Mesenchymal stem cell (in vitro differentiated cells and primary cell): Measurements from ENCODE around the gene KRIT1.

Experiments
- DNase-seq: peaks from one replicate; pipeline ENCODE4 v3.0.0-alpha.2; 2013
- H2AFZ ChIP-seq: one replicate; pipeline ENCODE4 v1.6.1; 2013; ENCODE audit warnings: low read depth, mild to moderate bottlenecking, control low read depth, inconsistent platforms, low read length, moderate library complexity
- H2AK5ac ChIP-seq: 2 replicates; pipeline ENCODE4 v1.6.1; 2013; ENCODE audit warnings: low read length, moderate library complexity, mild to moderate bottlenecking, inconsistent platforms; ENCODE audit not compliant: severe bottlenecking
- H2BK120ac ChIP-seq: one replicate; pipeline ENCODE4 v1.6.1; 2013; ENCODE audit warnings: low read depth, mild to moderate bottlenecking, inconsistent platforms, low read length, moderate library complexity
- H2BK12ac ChIP-seq, 2 experiments: one replicate each; pipeline ENCODE4 v1.6.1; 2013; ENCODE audit warnings: inconsistent platforms in 2 of 2, low read length in 2 of 2, mild to moderate bottlenecking in 2 of 2, moderate library complexity in 2 of 2, control low read depth in 1 of 2
- H2BK15ac ChIP-seq: one replicate; pipeline ENCODE4 v1.6.1; 2013; ENCODE audit warnings: mild to moderate bottlenecking, low read depth, inconsistent platforms; ENCODE audit not compliant: poor library complexity, severe bottlenecking
- H2BK5ac ChIP-seq: 2 replicates; pipeline ENCODE4 v1.6.1; 2013; ENCODE audit warnings: low read depth, mild to moderate bottlenecking, low read length, control low read depth, inconsistent platforms; ENCODE audit not compliant: poor library complexity, severe bottlenecking
- H3K14ac ChIP-seq, 2 experiments: one replicate each; pipeline ENCODE4 v1.6.1; 2013; ENCODE audit warnings: inconsistent platforms in 2 of 2, low read length in 2 of 2, control low read depth in 1 of 2, mild to moderate bottlenecking in 1 of 2, moderate library complexity in 1 of 2
- H3K18ac ChIP-seq, 2 experiments: one replicate each; pipeline ENCODE4 v1.6.1; 2013; ENCODE audit warnings: inconsistent platforms in 2 of 2, low read length in 2 of 2, control low read depth in 1 of 2, low read depth in 1 of 2, mild to moderate bottlenecking in 1 of 2
- H3K23ac ChIP-seq, 2 experiments: one replicate each; pipeline ENCODE4 v1.6.1; 2013; ENCODE audit warnings: inconsistent platforms in 2 of 2, low read length in 2 of 2, mild to moderate bottlenecking in 2 of 2, moderate library complexity in 2 of 2, control low read depth in 1 of 2
- H3K27ac ChIP-seq: 2 replicates; pipeline ENCODE4 v1.5.1; 2013; ENCODE audit warnings: mild to moderate bottlenecking, moderate library complexity, low read length, control low read depth, inconsistent platforms; ENCODE audit not compliant: poor library complexity, severe bottlenecking
- H3K27me3 ChIP-seq, 2 experiments: 2 replicates each; pipeline versions ENCODE4 v1.6.1 to v1.7.0; 2013; ENCODE audit warnings: low read length in 2 of 2, mild to moderate bottlenecking in 2 of 2, moderate library complexity in 2 of 2, control low read depth in 1 of 2, inconsistent platforms in 1 of 2; ENCODE audit not compliant: control insufficient read depth in 1 of 2, insufficient read depth in 1 of 2
- H3K36me3 ChIP-seq, 2 experiments: 2 replicates each; pipeline versions ENCODE4 v1.6.1 to v1.7.0; 2013; ENCODE audit warnings: low read length in 2 of 2, control low read depth in 1 of 2, inconsistent platforms in 1 of 2, low read depth in 1 of 2, mild to moderate bottlenecking in 1 of 2; ENCODE audit not compliant: insufficient read depth in 2 of 2, control insufficient read depth in 1 of 2
- H3K4ac ChIP-seq, 2 experiments: one replicate each; pipeline ENCODE4 v1.6.1; 2013; ENCODE audit warnings: inconsistent platforms in 2 of 2, low read length in 2 of 2, mild to moderate bottlenecking in 2 of 2, moderate library complexity in 2 of 2, control low read depth in 1 of 2, low read depth in 1 of 2
- H3K4me1 ChIP-seq: 2 replicates; pipeline ENCODE4 v1.6.1; 2013; ENCODE audit warnings: low read depth, low read length, control low read depth; ENCODE audit not compliant: control insufficient read depth, insufficient read depth
- H3K4me2 ChIP-seq: 2 replicates; pipeline ENCODE4 v1.6.1; 2013; ENCODE audit warnings: low read length, mild to moderate bottlenecking, inconsistent platforms; ENCODE audit not compliant: poor library complexity, severe bottlenecking
- H3K4me3 ChIP-seq, 2 experiments: 2 replicates each; pipeline versions ENCODE4 v1.5.1 to v1.7.0; 2013; ENCODE audit warnings: low read length in 2 of 2, mild to moderate bottlenecking in 2 of 2, control low read depth in 1 of 2, low read depth in 1 of 2; ENCODE audit not compliant: insufficient read depth in 1 of 2
- H3K79me1 ChIP-seq: replicated peaks from 2 replicates; pipeline ENCODE4 v1.6.1; 2013; ENCODE audit warnings: mild to moderate bottlenecking, control low read depth, low read length, inconsistent platforms; ENCODE audit not compliant: poor library complexity, severe bottlenecking
- H3K9ac ChIP-seq: 2 replicates; pipeline ENCODE4 v1.7.0; 2013; ENCODE audit warnings: mild to moderate bottlenecking, low read length, moderate library complexity
- H3K9me3 ChIP-seq: 2 replicates; pipeline ENCODE4 v1.7.0; 2013; ENCODE audit warnings: mild to moderate bottlenecking, low read length; ENCODE audit not compliant: control insufficient read depth
- H4K8ac ChIP-seq: one replicate; pipeline ENCODE4 v1.6.1; 2013; ENCODE audit warnings: inconsistent platforms, mild to moderate bottlenecking, low read length, moderate library complexity
- H4K91ac ChIP-seq: one replicate; pipeline ENCODE4 v1.6.1; 2013; ENCODE audit warnings: mild to moderate bottlenecking, low read length, inconsistent platforms
- WGBS: methylation state at CpG from one replicate; pipeline ENCODE4 v1.1.7; 2013; ENCODE audit warnings: mixed read lengths; 5-methylcytosine and 5-hydroxymethylcytosine counted together

KRIT1 gene

DNA sequence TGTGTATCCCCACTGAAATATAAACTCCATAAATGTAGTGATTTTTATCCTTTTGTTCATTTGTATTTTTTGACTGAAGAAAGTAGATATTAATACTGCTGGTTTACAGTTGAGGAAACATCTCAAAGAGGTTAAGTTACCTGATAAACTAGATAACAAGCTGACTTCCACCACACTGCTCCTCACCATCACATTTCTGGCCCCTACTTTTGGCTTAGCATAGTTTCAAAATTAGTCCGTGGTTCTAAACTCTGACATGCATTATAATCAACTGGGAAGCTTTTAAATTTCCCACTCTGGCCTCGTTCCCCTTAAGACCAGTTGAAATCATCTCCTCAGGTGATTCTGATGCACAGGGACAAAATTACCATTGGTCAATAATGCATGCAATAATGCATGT is 43.6 kb upstream of the KRIT1 start:
- H3K9me3 ChIP-seq = no peaks in the 10 kb centered on the region
- no peak overlapping the region for H4K8ac ChIP-seq
- H2BK15ac ChIP-seq = no peak overlapping the region
- no peak overlapping the region for H4K91ac ChIP-seq
- no peak overlapping the region for H2AFZ ChIP-seq
- no peak overlapping the region for H3K14ac ChIP-seq
- H3K27ac ChIP-seq = no peak overlapping the region
- H3K4me1 ChIP-seq = peaks cover 3% of the 10 kb centered on the region
- H3K9ac ChIP-seq = no peak overlapping the region
- no peak for DNase-seq
- H3K36me3 ChIP-seq = no peaks in the 10 kb centered on the region
- no peaks in the 10 kb centered on the region for H3K27me3 ChIP-seq
- no peak overlapping the region for H3K4me3 ChIP-seq
- no peak overlapping the region for H3K18ac ChIP-seq
- H2BK5ac ChIP-seq = no peak overlapping the region
- H3K4me2 ChIP-seq = no peak overlapping the region
- 100% methylated on average over 1 of the region's 2 CpGs for WGBS
- no peak overlapping the region for H3K4ac ChIP-seq
- H2BK12ac ChIP-seq = no peak overlapping the region
- peaks cover 18% of the 10 kb centered on the region for H3K79me1 ChIP-seq
- H2AK5ac ChIP-seq = no peak overlapping the region
- H2BK120ac ChIP-seq = no peak overlapping the region
- H3K23ac ChIP-seq = no peak overlapping the region

DNA sequence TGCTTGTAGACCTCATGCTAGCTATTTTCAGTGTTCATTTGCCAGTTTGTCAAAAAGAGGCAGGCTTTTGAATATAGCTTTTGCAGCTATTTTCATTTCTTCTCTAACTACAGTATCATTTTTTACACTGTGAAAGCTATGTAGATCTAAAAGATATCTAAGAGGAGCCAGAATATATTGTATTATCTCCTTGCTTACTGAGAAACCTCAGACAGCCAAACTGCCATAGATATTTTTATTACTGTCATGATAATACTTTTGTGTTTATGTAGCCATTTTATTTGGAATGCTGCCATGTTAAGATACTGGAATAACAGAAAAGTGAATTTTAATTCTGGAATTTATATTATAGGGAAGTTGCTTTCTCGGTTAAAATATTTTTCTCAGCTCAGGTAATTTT is 37.2 kb upstream of the KRIT1 start:
- 94% methylated on average over 1 of the region's 1 CpG for WGBS
- Histone ChIP-seq H3K4ac (no peak overlapping the region), H3K4me2 (no peak overlapping the region), H2BK15ac (no peak overlapping the region), H3K27ac (no peak overlapping the region), H2BK120ac (no peak overlapping the region), H3K9ac (no peak overlapping the region), H3K36me3 (peaks cover 0 to 3% of the 10 kb centered on the region in 2 experiments), H3K14ac (no peak overlapping the region), H3K4me3 (no peak overlapping the region), H2AK5ac (no peak overlapping the region), H3K9me3 (no peaks in the 10 kb centered on the region), H2BK5ac (no peak overlapping the region), H3K4me1 (no peaks in the 10 kb centered on the region), H4K91ac (no peak overlapping the region), H2BK12ac (no peak overlapping the region), H3K23ac (no peak overlapping the region), H3K27me3 (no peaks in the 10 kb centered on the region), H3K79me1 (peaks cover 24% of the 10 kb centered on the region), H2AFZ (no peak overlapping the region), H3K18ac (no peak overlapping the region), H4K8ac (no peak overlapping the region)
- DNase-seq = no peak

DNA sequence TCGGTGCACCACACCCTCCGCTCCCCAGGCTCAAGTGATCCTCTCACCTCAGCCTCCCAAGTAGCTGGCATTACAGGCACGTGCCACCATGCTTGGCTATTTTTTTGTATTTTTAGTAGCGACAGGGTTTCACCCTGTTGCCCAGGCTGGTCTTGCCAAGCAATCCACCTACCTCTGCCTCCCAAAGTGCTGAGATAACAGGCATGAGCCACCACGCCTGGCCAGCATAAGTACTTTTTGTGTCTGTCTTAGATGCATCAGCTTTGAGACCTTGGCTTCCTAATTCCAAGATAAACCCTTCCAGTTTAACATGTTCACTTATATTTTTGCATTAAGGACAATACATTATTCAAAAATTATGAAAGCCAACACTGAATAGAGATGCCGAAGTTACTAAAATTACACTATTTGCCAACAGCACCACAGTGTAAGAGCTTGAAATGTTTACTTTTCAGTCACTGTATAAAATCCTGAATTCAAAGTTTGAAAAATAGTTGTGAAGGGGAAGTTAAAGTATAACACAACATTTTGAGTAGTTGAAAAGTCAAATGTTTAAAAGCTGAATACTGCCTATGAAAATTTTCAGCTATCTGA is 36.6 kb upstream of the KRIT1 start:
- no peak overlapping the region for H2BK15ac ChIP-seq
- no peak overlapping the region for H2BK120ac ChIP-seq
- no peaks in the 10 kb centered on the region for H3K4me1 ChIP-seq
- no peak overlapping the region for H3K9ac ChIP-seq
- WGBS = 97% methylated on average over 5 of the region's 6 CpGs
- H4K8ac ChIP-seq = no peak overlapping the region
- no peaks in the 10 kb centered on the region for H3K9me3 ChIP-seq
- peak overlapping the region; percentile 39 for H4K91ac ChIP-seq
- no peak overlapping the region for H3K14ac ChIP-seq
- H2BK12ac ChIP-seq = no peak overlapping the region
- DNase-seq = no peak
- no peak overlapping the region for H3K27ac ChIP-seq
- peaks cover 0 to 3% of the 10 kb centered on the region in 2 experiments for H3K36me3 ChIP-seq
- H3K27me3 ChIP-seq = no peaks in the 10 kb centered on the region
- H2AK5ac ChIP-seq = no peak overlapping the region
- no peak overlapping the region for H2BK5ac ChIP-seq
- peaks cover 27% of the 10 kb centered on the region for H3K79me1 ChIP-seq
- no peak overlapping the region for H3K4me3 ChIP-seq
- H2AFZ ChIP-seq = no peak overlapping the region
- no peak overlapping the region for H3K18ac ChIP-seq
- H3K4me2 ChIP-seq = no peak overlapping the region
- no peak overlapping the region for H3K4ac ChIP-seq
- H3K23ac ChIP-seq = no peak overlapping the region

DNA sequence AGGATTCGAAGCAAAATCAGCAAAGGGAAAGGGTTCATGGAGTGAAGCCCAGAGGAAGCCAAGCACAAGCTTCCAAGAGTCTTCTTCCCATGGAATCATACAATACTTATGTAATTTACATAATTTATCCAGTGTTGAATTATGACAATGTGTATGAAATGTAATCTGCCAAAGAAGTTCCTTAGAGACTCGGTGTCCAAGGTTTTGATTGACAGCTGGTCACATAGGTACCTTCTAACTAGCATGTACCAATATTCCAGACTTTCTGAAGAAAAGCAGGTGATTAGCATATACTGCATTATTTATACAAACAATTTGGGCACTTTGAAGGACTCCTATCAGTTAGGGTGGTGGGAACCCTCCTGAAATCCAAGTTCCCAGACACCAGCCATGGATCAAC is 35.3 kb upstream of the KRIT1 start:
- no peak overlapping the region for H4K8ac ChIP-seq
- no peak overlapping the region for H2AK5ac ChIP-seq
- WGBS = no CpG with 5 or more reads among the region's 2 CpGs
- no peak overlapping the region for H3K23ac ChIP-seq
- H2BK5ac ChIP-seq = no peak overlapping the region
- no peak overlapping the region for H4K91ac ChIP-seq
- H3K36me3 ChIP-seq = peaks cover 0 to 3% of the 10 kb centered on the region in 2 experiments
- no peak overlapping the region for H3K27ac ChIP-seq
- H2BK15ac ChIP-seq = no peak overlapping the region
- H3K79me1 ChIP-seq = peaks cover 34% of the 10 kb centered on the region
- no peak overlapping the region for H2BK12ac ChIP-seq
- H2BK120ac ChIP-seq = no peak overlapping the region
- DNase-seq = no peak
- H3K4me3 ChIP-seq = no peak overlapping the region
- no peak overlapping the region for H3K4ac ChIP-seq
- H3K4me1 ChIP-seq = no peaks in the 10 kb centered on the region
- H3K27me3 ChIP-seq = no peaks in the 10 kb centered on the region
- H3K9ac ChIP-seq = no peak overlapping the region
- H3K4me2 ChIP-seq = no peak overlapping the region
- no peak overlapping the region for H3K14ac ChIP-seq
- H3K18ac ChIP-seq = no peak overlapping the region
- H2AFZ ChIP-seq = no peak overlapping the region
- no peaks in the 10 kb centered on the region for H3K9me3 ChIP-seq
